Panc1 (cell line): Measurements from ENCODE around the gene C1QL2. TPM values are rescaled to one million over a fixed set of nuclear protein-coding genes. Genes with fewer than 3 reads are reported as not detected.

Experiments
- ATAC-seq: fragments of 200-7000 bp; cut with Tn5 transposase; 2 replicates; pipeline ENCODE4 v1.9.1; 2020; ENCODE audit warnings: mild to moderate bottlenecking, moderate library complexity
- BruUV-seq: library from RNA; stranded (reverse); fragments of 400-500 nt; replicated peaks from 2 replicates; lab custom pipeline; 2021; lab: Mats Ljungman, UMichigan
- CTCF ChIA-PET: fragments of 300-600 bp; sonication (Branson Sonifier 250); formaldehyde crosslinking; loops from one replicate; lab custom pipeline; 2022; ENCODE audit warnings: antibody characterized with exemption; lab: Charles Lee
- POLR2A ChIA-PET: fragments of 300-600 bp; sonication (Branson Sonifier 250); formaldehyde crosslinking; loops from one replicate; lab custom pipeline; 2022; ENCODE audit warnings: antibody characterized with exemption; lab: Charles Lee
- DNase-seq: peaks from one replicate; pipeline ENCODE4 v3.0.0-alpha.2; 2010; ENCODE audit warnings: low read depth, low spot score
- H3K27ac ChIP-seq: 2 replicates; pipeline ENCODE4 v1.5.1; 2011; ENCODE audit warnings: mild to moderate bottlenecking, low read length, inconsistent platforms
- H3K27me3 ChIP-seq: fragments of 200-500 bp; sonication (Bioruptor generic); 2 replicates; pipeline ENCODE4 v1.6.0; 2014; ENCODE audit warnings: low read length, inconsistent platforms; ENCODE audit not compliant: control insufficient read depth, insufficient read depth
- H3K36me3 ChIP-seq: fragments of 200-500 bp; sonication (Bioruptor generic); 2 replicates; pipeline ENCODE4 v1.5.1; 2014; ENCODE audit warnings: inconsistent platforms, mild to moderate bottlenecking, low read length, moderate library complexity; ENCODE audit not compliant: control insufficient read depth, insufficient read depth
- H3K4me1 ChIP-seq: 2 replicates; pipeline ENCODE4 v1.5.1; 2011; ENCODE audit warnings: inconsistent platforms, mild to moderate bottlenecking, low read length, moderate library complexity; ENCODE audit not compliant: control insufficient read depth, insufficient read depth
- H3K4me3 ChIP-seq, 2 experiments: 2 replicates each; pipeline ENCODE4 v1.5.1; 2011 to 2012; ENCODE audit warnings: low read depth in 2 of 2, low read length in 2 of 2, mild to moderate bottlenecking in 2 of 2, inconsistent platforms in 1 of 2, moderate library complexity in 1 of 2
- H3K9me3 ChIP-seq: fragments of 200-500 bp; sonication (Bioruptor generic); 2 replicates; pipeline ENCODE4 v1.5.1; 2014; ENCODE audit warnings: low read depth, mild to moderate bottlenecking, inconsistent platforms, low read length, moderate library complexity; ENCODE audit not compliant: control insufficient read depth, insufficient read depth
- CTCF ChIP-seq: fragments of 450-650 bp; IDR thresholded peaks from 2 replicates; pipeline ENCODE4 v1.5.1; 2017; ENCODE audit warnings: mild to moderate bottlenecking
- POLR2AphosphoS5 ChIP-seq: IDR thresholded peaks from 2 replicates; pipeline ENCODE4 v1.6.1; 2012; ENCODE audit warnings: mild to moderate bottlenecking, low read depth, low read length, moderate library complexity
- REST ChIP-seq, 2 experiments: IDR thresholded peaks; 2 replicates each; pipeline ENCODE4 v1.6.1; 2011 to 2012; ENCODE audit warnings: low read depth in 2 of 2, control low read depth in 1 of 2, low read length in 1 of 2, mild to moderate bottlenecking in 1 of 2, moderate library complexity in 1 of 2; ENCODE audit not compliant: insufficient read depth in 1 of 2
- SIN3A ChIP-seq: IDR thresholded peaks from 2 replicates; pipeline ENCODE4 v1.6.1; 2012; ENCODE audit warnings: low read depth, mild to moderate bottlenecking, low read length, moderate library complexity, borderline replicate concordance; ENCODE audit not compliant: insufficient read depth
- TCF7L2 ChIP-seq: IDR thresholded peaks from 2 replicates; pipeline ENCODE4 v1.6.1; 2011; ENCODE audit warnings: mild to moderate bottlenecking, low read depth, low read length, inconsistent platforms
- in situ Hi-C: cut with HindIII; loops from 2 replicates; pipeline ENCODE4 v1.10.0; 2016; ENCODE audit warnings: low sequenced_read_pairs, low pct_unique_long_range_greater_than_20kb
- intact Hi-C: fragments of 100-400 bp; cut with micrococcal nuclease; formaldehyde crosslinking; loops from one replicate; pipeline ENCODE4 v1.10.0; 2022; ENCODE audit not compliant: unreplicated experiment
- total RNA-seq: library from RNA; stranded (reverse); gene quantifications from one replicate; pipeline ENCODE4 v1.2.1, GENCODE V29; 2021; ENCODE audit not compliant: unreplicated experiment

The C1QL2 gene
- total RNA-seq, 1 experiment from 2014 or later: not detected

- no peaks in the 10 kb centered on the region; the same call in 1 of the 2 replicates for H3K4me1 ChIP-seq
Measured at GRCh38 chr2:119156891-119157773, 1.4 kb downstream of the C1QL2 start.

GRCh38 chr2:119156105-119156890 lies 2.3 kb downstream of the C1QL2 start:
- BruUV-seq: no TSS peak
- peak; percentile 66 for ATAC-seq
- in situ Hi-C loops: no loop called here
- intact Hi-C loops: no loop called here
- Histone ChIP-seq H3K9me3 (no peaks in the 10 kb centered on the region), H3K27ac (no peak overlapping the region), H3K27me3 (peaks cover 19% of the 10 kb centered on the region), H3K4me1 (no peaks in the 10 kb centered on the region; the same call in 1 of the 2 replicates), H3K36me3 (no peaks in the 10 kb centered on the region), H3K4me3 (peak overlapping the region; percentile 4 to 39; a peak in 3 of 4 replicates)
- no peak for DNase-seq
- POLR2A ChIA-PET: no interaction called here
- CTCF ChIA-PET: interaction anchor here (0.5 kb wide), 1 partner anchor 37 kb away, joined by 3 read pairs; no protein-coding TSS in a partner anchor
- TF ChIP-seq SIN3A (no peak), TCF7L2 (no peak), POLR2AphosphoS5 (no peak), CTCF (no peak), REST (IDR thresholded peaks at IDR 0.05; ENCODE audit: insufficient read depth in 1 of 2, low read depth in 2 of 2, low read length in 1 of 2) (no peak)

More at GRCh38 chr2:119156891-119157773, 1.4 kb downstream of the C1QL2 start:
- H3K9me3 ChIP-seq: no peaks in the 10 kb centered on the region
- H3K4me3 ChIP-seq: peak overlapping the region; percentile 4 to 39; a peak in 3 of 4 replicates
- CTCF ChIA-PET: interaction anchor here (0.5 kb wide), 1 partner anchor 37 kb away, joined by 3 read pairs; no protein-coding TSS in a partner anchor
- H3K36me3 ChIP-seq: no peaks in the 10 kb centered on the region
- ATAC-seq (peak; percentile 59), DNase-seq (no peak)
- POLR2A ChIA-PET: no interaction called here
- H3K27ac ChIP-seq: no peak overlapping the region
- no TSS peak for BruUV-seq
- no peak for TF ChIP-seq POLR2AphosphoS5
- TF ChIP-seq SIN3A: no peak
- no peak for TF ChIP-seq TCF7L2
- intact Hi-C loops (no loop called here), in situ Hi-C loops (no loop called here)
- H3K27me3 ChIP-seq: peaks cover 19% of the 10 kb centered on the region
